Transverse colon (tissue), 4 donors: ENCODE measurements around the gene ANO1. TPM values are rescaled to one million over a fixed set of nuclear protein-coding genes. Genes with fewer than 3 reads are reported as not detected.

Source experiments
- DNase-seq: peaks from one replicate; pipeline ENCODE4 v3.0.0-alpha.2; 2019
- H3K27ac ChIP-seq, 4 donors: fragments of 200-600 bp; sonication (generic); 2 replicates each; pipeline ENCODE4 v1.5.1; 2016 to 2018; ENCODE audit warnings: inconsistent platforms in 4 of 4
- H3K27me3 ChIP-seq: fragments of 200-600 bp; sonication (generic); 2 replicates; pipeline ENCODE4 v1.5.1; 2017; ENCODE audit warnings: inconsistent platforms
- H3K36me3 ChIP-seq, 4 donors: fragments of 200-600 bp; sonication (generic); 2 replicates each; pipeline ENCODE4 v1.5.1; 2017 to 2019; ENCODE audit warnings: inconsistent platforms in 4 of 4
- H3K4me1 ChIP-seq, 4 donors: fragments of 200-600 bp; sonication (generic); 2 replicates each; pipeline ENCODE4 v1.5.1; 2017 to 2020; ENCODE audit warnings: inconsistent platforms in 4 of 4
- H3K4me3 ChIP-seq, 4 donors: fragments of 200-600 bp; sonication (generic); 1 replicate in 1 of 4; 2 replicates in 3 of 4; pipeline versions ENCODE4 v1.5.1 to v1.6.1; 2017 to 2019; ENCODE audit warnings: inconsistent platforms in 4 of 4
- H3K9me3 ChIP-seq, 2 donors: fragments of 200-600 bp; sonication (generic); 2 replicates each; pipeline ENCODE4 v1.5.1; 2017 to 2019; ENCODE audit warnings: inconsistent platforms in 2 of 2
- EP300 ChIP-seq: sonication (generic); formaldehyde crosslinking; IDR thresholded peaks from one replicate; pipeline ENCODE4 v1.6.1; 2017; ENCODE audit warnings: antibody characterized with exemption, low read depth
- POLR2A ChIP-seq: fragments of 450-650 bp; IDR thresholded peaks from one replicate; pipeline ENCODE4 v1.6.1; 2016; ENCODE audit warnings: antibody characterized with exemption, mild to moderate bottlenecking, moderate library complexity
- POLR2AphosphoS5 ChIP-seq, 3 donors: sonication (generic); formaldehyde crosslinking; IDR thresholded peaks; one replicate each; pipeline ENCODE4 v1.6.1; 2016; ENCODE audit warnings: antibody characterized with exemption in 3 of 3
- WGBS, 2 donors: methylation state at CpG; one replicate each; pipeline ENCODE4 v1.1.5; 2018; ENCODE audit warnings: low coverage in 1 of 2; 5-methylcytosine and 5-hydroxymethylcytosine counted together
- in situ Hi-C, 4 donors: fragments of 200-750 bp; cut with MboI; loops; one replicate each; pipeline versions ENCODE4 v1.15.0 to v1.15.1; 2017; ENCODE audit warnings: low sequenced_read_pairs in 3 of 4, low pct_ligation_motif_present in 1 of 4, low pct_unique_long_range_greater_than_20kb in 1 of 4
- intact Hi-C: fragments of 100-400 bp; cut with DNase I; formaldehyde crosslinking; loops from one replicate; pipeline ENCODE4 v1.15.1; 2023; ENCODE audit warnings: low total_unique reads
- total RNA-seq, 4 donors: library from RNA; depleted of rRNA; stranded (reverse); fragments of >200 nt; gene quantifications; one replicate each; pipeline ENCODE4 v1.1.0, GENCODE V29; 2016
- TF ChIP-seq, protein P1 (sequence below), 5 experiments: fragments of 200-600 bp in 3 of 5; fragments of 450-650 bp in 2 of 5; sonication (generic) in 3 of 5; IDR thresholded peaks; 1 replicate in 2 of 5; 2 replicates in 3 of 5; pipeline ENCODE4 v1.5.1; 2016 to 2017; ENCODE audit warnings: antibody characterized with exemption in 5 of 5, inconsistent platforms in 3 of 5, mild to moderate bottlenecking in 2 of 5, moderate library complexity in 1 of 5

ANO1 gene
- total RNA-seq, 4 donors from 2014 or later: 7.9 to 20.9 (median 11.3) TPM

DNA sequence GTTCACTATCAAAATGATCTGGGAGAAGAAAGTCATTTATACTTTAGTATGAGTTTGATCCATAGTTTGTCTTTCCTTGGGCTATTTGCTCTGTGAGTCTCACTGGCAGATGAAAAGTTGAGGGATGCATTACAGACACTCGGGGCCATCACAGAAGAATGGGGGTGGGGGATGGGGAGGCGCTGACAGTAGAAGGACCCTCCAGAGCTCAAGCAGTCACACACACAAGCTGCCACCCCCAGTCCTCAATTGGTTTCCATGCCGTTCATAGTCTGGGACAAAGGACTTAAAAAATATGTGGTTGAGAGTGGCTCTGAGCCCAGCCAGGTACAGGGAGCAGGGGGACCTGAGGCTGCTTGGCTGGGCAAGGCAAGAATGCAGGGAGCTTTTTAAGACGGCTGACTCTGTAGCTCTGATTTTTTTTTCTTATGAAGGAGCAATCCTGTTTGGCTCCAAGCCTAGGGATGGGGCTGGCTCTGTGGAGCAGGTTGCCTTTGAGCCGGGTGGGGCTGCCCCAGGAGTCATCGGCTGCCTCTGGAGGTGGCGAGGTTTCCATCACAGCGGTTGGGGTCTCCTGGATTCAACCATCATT is 13.3 kb upstream of the ANO1 start:
- Histone ChIP-seq H3K4me3 (no peak overlapping the region), H3K27ac (no peak overlapping the region), H3K36me3 (no peaks in the 10 kb centered on the region), H3K9me3 (no peaks in the 10 kb centered on the region), H3K27me3 (peaks cover 33% of the 10 kb centered on the region), H3K4me1 (no peaks in the 10 kb centered on the region)
- intact Hi-C loops (no loop called here), in situ Hi-C loops (no loop called here)
- no peak for DNase-seq
- 56% methylated on average over 8 of the region's 8 CpGs; no CpG with 5 or more reads in 1 of the 2 donors for WGBS, 2 donors
- TF ChIP-seq, protein P1, sequence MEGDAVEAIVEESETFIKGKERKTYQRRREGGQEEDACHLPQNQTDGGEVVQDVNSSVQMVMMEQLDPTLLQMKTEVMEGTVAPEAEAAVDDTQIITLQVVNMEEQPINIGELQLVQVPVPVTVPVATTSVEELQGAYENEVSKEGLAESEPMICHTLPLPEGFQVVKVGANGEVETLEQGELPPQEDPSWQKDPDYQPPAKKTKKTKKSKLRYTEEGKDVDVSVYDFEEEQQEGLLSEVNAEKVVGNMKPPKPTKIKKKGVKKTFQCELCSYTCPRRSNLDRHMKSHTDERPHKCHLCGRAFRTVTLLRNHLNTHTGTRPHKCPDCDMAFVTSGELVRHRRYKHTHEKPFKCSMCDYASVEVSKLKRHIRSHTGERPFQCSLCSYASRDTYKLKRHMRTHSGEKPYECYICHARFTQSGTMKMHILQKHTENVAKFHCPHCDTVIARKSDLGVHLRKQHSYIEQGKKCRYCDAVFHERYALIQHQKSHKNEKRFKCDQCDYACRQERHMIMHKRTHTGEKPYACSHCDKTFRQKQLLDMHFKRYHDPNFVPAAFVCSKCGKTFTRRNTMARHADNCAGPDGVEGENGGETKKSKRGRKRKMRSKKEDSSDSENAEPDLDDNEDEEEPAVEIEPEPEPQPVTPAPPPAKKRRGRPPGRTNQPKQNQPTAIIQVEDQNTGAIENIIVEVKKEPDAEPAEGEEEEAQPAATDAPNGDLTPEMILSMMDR (IDR thresholded peaks at IDR 0.05): no peak
- TF ChIP-seq POLR2AphosphoS5 (IDR thresholded peaks at IDR 0.05) (no peak), EP300 (no peak), POLR2A (no peak)

DNA sequence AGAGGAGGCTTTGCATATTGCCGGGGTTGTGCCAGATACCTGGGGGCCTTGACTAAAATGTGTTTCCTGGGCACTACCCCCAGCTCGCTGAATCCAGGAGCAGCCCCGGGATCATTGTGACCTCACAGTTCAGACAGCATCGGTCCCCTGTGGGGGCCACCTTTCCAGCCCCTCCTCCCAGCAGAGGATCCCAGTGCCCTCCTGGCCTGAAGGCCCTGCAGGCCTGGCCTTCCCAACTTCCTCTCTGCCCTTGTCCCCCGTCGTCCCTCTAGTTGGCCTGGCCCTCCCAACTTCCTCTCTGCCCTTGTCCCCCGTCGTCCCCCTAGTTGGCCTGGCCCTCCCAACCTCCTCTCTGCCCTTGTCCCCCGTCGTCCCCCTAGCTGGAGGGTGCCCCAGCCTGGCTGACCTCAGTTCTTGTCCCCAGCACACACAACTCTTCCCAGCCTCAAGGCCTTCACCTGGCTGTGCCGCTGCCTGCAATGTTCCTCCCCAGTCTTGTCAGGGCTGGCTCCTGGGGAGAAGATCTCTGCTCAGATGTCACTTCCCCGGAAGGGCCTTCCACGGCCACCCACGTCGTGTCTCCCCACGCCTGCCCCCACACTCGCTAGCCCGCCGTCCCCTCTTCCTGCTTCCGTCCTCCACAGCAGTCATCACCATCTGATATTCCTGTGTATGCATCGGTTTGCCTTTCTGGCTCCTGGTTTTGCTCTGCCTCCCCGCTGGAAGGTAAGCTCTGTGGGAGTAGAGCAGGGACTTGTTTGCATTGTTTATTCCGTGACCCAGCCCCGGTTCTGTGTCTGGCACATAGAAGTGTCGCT is 12.6 kb upstream of the ANO1 start:
- H3K4me3 ChIP-seq: no peak overlapping the region
- H3K27ac ChIP-seq: no peak overlapping the region
- in situ Hi-C loops: no loop called here
- WGBS, 2 donors: 85% methylated on average over 25 of the region's 25 CpGs; no CpG with 5 or more reads in 1 of the 2 donors
- DNase-seq: no peak
- no peaks in the 10 kb centered on the region for H3K9me3 ChIP-seq
- TF ChIP-seq, protein P1 (IDR thresholded peaks at IDR 0.05): no peak
- TF ChIP-seq EP300 (no peak), POLR2A (no peak), POLR2AphosphoS5 (IDR thresholded peaks at IDR 0.05) (no peak)
- peaks cover 33% of the 10 kb centered on the region for H3K27me3 ChIP-seq
- H3K4me1 ChIP-seq: no peaks in the 10 kb centered on the region
- no peaks in the 10 kb centered on the region for H3K36me3 ChIP-seq
- intact Hi-C loops: no loop called here

DNA sequence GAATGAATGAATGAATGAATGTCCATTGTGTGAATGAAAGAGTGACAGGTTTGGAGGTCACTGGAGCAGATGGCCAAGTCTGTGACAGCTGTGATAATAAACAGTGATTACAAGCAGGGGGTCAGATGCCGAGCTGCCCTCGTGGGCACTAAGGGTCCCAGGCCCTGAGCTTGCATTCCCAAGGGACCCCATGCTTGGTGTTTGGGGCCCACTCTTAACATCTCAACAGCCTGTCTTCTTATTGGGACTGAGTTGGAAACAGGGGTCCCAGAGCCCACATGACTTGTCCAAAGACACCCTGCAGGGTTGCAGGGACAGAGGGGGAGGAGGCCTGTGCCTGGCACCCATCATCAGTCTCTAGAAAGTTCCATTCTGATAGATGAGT is 12.0 kb upstream of the ANO1 start:
- WGBS, 2 donors: 81% methylated on average over 2 of the region's 2 CpGs; no CpG with 5 or more reads in 1 of the 2 donors
- Histone ChIP-seq H3K4me3 (no peak overlapping the region), H3K36me3 (no peaks in the 10 kb centered on the region), H3K27me3 (peaks cover 34% of the 10 kb centered on the region), H3K9me3 (no peaks in the 10 kb centered on the region), H3K4me1 (no peaks in the 10 kb centered on the region), H3K27ac (no peak overlapping the region)
- DNase-seq: no peak
- intact Hi-C loops (no loop called here), in situ Hi-C loops (no loop called here)
- TF ChIP-seq POLR2A: no peak
- TF ChIP-seq, protein P1 (IDR thresholded peaks at IDR 0.05): no peak
- TF ChIP-seq POLR2AphosphoS5 (IDR thresholded peaks at IDR 0.05): no peak
- no peak for TF ChIP-seq EP300

- Histone ChIP-seq H3K27ac (no peak overlapping the region), H3K4me1 (no peaks in the 10 kb centered on the region), H3K36me3 (no peaks in the 10 kb centered on the region), H3K27me3 (peaks cover 39% of the 10 kb centered on the region), H3K9me3 (no peaks in the 10 kb centered on the region), H3K4me3 (no peak overlapping the region)
- no peak for DNase-seq
- intact Hi-C loops (no loop called here), in situ Hi-C loops (no loop called here)
- TF ChIP-seq, protein P1 (IDR thresholded peaks at IDR 0.05): no peak
- no peak for TF ChIP-seq POLR2AphosphoS5 (IDR thresholded peaks at IDR 0.05)
- no peak for TF ChIP-seq EP300
- no peak for TF ChIP-seq POLR2A
- WGBS, 2 donors: 87% methylated on average over 12 of the region's 13 CpGs; no CpG with 5 or more reads in 1 of the 2 donors
Measured at GRCh38 chr11:70066628-70067027, 11.5 kb upstream of the ANO1 start.
